ENCODE measurements around the gene SELENOH.

SELENOH gene

DNA sequence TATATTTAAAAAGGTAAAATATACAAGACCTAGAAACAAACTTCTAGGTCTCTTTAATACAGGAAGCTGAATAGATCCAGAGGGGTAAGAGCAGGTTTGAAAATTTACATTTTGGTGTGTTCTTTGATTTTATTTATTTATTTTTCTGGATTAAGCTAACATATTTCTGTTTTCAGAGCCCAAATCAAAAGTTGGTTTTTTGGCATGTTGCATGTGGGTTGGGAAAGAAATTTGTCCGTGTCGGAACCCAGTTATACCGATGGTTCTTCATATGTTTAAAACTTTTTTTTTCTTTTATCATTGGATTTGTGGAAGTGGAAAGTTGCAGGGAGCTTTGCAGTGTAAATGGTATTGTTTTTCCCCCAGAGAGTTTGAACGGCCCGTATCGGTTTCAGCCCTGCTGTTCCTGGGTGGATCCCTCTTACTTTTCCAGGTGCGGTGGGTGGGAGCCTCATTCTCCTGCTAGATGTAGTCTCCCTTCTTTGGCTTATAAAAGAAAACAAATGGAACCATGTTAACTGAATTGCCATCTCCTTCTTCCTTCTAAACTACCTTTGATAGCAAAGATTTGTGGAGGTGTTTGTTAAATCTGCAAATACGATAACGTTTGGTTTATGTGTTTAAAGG, 21.1 kb downstream of the SELENOH start (continued):
- TF ChIP-seq, protein P1, sequence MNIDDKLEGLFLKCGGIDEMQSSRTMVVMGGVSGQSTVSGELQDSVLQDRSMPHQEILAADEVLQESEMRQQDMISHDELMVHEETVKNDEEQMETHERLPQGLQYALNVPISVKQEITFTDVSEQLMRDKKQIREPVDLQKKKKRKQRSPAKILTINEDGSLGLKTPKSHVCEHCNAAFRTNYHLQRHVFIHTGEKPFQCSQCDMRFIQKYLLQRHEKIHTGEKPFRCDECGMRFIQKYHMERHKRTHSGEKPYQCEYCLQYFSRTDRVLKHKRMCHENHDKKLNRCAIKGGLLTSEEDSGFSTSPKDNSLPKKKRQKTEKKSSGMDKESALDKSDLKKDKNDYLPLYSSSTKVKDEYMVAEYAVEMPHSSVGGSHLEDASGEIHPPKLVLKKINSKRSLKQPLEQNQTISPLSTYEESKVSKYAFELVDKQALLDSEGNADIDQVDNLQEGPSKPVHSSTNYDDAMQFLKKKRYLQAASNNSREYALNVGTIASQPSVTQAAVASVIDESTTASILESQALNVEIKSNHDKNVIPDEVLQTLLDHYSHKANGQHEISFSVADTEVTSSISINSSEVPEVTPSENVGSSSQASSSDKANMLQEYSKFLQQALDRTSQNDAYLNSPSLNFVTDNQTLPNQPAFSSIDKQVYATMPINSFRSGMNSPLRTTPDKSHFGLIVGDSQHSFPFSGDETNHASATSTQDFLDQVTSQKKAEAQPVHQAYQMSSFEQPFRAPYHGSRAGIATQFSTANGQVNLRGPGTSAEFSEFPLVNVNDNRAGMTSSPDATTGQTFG (tag by site-specific recombination; IDR thresholded peaks at IDR 0.05; ENCODE audit: borderline replicate concordance): no peak
- no peak for TF ChIP-seq FEZF1 (tag by site-specific recombination; IDR thresholded peaks at IDR 0.05)
- TF ChIP-seq ZNF2 (tag by site-specific recombination; IDR thresholded peaks at IDR 0.05): no peak
- TF ChIP-seq ZNF223 (tag by site-specific recombination; IDR thresholded peaks at IDR 0.05): no peak
- TF ChIP-seq HOXA7 (CRISPR knock-in tag; IDR thresholded peaks at IDR 0.05; ENCODE audit: borderline replicate concordance): no peak
- TF ChIP-seq IKZF3 (tag by site-specific recombination; IDR thresholded peaks at IDR 0.05): peak; percentile 48; the same call in 1 of the 2 replicates
- TF ChIP-seq ZNF596 (tag by site-specific recombination; IDR thresholded peaks at IDR 0.05): 0 out of 2 replicates have a peak, but pooled peaks have one; percentile 7
- no peak for TF ChIP-seq ZNF292 (tag by site-specific recombination; IDR thresholded peaks at IDR 0.05; ENCODE audit: borderline replicate concordance, low read depth)
- TF ChIP-seq, protein P2, sequence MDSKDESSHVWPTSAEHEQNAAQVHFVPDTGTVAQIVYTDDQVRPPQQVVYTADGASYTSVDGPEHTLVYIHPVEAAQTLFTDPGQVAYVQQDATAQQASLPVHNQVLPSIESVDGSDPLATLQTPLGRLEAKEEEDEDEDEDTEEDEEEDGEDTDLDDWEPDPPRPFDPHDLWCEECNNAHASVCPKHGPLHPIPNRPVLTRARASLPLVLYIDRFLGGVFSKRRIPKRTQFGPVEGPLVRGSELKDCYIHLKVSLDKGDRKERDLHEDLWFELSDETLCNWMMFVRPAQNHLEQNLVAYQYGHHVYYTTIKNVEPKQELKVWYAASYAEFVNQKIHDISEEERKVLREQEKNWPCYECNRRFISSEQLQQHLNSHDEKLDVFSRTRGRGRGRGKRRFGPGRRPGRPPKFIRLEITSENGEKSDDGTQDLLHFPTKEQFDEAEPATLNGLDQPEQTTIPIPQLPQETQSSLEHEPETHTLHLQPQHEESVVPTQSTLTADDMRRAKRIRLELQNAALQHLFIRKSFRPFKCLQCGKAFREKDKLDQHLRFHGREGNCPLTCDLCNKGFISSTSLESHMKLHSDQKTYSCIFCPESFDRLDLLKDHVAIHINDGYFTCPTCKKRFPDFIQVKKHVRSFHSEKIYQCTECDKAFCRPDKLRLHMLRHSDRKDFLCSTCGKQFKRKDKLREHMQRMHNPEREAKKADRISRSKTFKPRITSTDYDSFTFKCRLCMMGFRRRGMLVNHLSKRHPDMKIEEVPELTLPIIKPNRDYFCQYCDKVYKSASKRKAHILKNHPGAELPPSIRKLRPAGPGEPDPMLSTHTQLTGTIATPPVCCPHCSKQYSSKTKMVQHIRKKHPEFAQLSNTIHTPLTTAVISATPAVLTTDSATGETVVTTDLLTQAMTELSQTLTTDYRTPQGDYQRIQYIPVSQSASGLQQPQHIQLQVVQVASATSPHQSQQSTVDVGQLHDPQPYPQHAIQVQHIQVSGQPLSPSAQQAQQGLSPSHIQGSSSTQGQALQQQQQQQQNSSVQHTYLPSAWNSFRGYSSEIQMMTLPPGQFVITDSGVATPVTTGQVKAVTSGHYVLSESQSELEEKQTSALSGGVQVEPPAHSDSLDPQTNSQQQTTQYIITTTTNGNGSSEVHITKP (tag by site-specific recombination; IDR thresholded peaks at IDR 0.05): peak; percentile 59; the same call in 1 of the 2 replicates
- TF ChIP-seq, protein P3, sequence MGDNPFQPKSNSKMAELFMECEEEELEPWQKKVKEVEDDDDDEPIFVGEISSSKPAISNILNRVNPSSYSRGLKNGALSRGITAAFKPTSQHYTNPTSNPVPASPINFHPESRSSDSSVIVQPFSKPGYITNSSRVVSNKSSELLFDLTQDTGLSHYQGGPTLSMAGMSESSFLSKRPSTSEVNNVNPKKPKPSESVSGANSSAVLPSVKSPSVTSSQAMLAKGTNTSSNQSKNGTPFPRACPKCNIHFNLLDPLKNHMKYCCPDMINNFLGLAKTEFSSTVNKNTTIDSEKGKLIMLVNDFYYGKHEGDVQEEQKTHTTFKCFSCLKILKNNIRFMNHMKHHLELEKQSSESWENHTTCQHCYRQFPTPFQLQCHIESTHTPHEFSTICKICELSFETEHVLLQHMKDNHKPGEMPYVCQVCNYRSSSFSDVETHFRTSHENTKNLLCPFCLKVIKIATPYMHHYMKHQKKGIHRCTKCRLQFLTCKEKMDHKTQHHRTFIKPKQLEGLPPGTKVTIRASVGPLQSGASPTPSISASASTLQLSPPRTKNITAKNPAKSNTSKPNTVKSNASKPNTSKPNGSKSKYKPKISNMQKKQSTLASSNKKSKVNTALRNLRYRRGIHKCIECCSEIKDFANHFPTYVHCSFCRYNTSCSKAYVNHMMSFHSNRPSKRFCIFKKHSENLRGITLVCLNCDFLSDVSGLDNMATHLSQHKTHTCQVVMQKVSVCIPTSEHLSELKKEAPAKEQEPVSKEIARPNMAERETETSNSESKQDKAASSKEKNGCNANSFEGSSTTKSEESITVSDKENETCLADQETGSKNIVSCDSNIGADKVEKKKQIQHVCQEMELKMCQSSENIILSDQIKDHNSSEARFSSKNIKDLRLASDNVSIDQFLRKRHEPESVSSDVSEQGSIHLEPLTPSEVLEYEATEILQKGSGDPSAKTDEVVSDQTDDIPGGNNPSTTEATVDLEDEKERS (tag by site-specific recombination; IDR thresholded peaks at IDR 0.05): no peak
- no peak for TF ChIP-seq ZNF169 (tag by site-specific recombination; IDR thresholded peaks at IDR 0.05)
- TF ChIP-seq, protein P4, sequence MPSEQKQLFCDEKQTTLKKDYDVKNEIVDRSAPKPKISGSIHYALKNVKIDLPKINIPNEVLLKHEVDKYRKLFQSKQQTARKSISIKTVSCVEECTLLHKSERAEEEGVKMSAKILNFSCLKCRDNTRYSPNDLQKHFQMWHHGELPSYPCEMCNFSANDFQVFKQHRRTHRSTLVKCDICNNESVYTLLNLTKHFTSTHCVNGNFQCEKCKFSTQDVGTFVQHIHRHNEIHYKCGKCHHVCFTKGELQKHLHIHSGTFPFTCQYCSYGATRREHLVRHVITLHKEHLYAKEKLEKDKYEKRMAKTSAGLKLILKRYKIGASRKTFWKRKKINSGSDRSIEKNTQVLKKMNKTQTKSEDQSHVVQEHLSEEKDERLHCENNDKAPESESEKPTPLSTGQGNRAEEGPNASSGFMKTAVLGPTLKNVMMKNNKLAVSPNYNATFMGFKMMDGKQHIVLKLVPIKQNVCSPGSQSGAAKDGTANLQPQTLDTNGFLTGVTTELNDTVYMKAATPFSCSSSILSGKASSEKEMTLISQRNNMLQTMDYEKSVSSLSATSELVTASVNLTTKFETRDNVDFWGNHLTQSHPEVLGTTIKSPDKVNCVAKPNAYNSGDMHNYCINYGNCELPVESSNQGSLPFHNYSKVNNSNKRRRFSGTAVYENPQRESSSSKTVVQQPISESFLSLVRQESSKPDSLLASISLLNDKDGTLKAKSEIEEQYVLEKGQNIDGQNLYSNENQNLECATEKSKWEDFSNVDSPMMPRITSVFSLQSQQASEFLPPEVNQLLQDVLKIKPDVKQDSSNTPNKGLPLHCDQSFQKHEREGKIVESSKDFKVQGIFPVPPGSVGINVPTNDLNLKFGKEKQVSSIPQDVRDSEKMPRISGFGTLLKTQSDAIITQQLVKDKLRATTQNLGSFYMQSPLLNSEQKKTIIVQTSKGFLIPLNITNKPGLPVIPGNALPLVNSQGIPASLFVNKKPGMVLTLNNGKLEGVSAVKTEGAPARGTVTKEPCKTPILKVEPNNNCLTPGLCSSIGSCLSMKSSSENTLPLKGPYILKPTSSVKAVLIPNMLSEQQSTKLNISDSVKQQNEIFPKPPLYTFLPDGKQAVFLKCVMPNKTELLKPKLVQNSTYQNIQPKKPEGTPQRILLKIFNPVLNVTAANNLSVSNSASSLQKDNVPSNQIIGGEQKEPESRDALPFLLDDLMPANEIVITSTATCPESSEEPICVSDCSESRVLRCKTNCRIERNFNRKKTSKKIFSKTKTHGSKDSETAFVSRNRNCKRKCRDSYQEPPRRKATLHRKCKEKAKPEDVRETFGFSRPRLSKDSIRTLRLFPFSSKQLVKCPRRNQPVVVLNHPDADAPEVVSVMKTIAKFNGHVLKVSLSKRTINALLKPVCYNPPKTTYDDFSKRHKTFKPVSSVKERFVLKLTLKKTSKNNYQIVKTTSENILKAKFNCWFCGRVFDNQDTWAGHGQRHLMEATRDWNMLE (tag by site-specific recombination; conservative IDR thresholded peaks at IDR 0.05; ENCODE audit: low read depth): no peak
- TF ChIP-seq ZNF341 (tag by site-specific recombination; IDR thresholded peaks at IDR 0.05; ENCODE audit: low read depth): peak; percentile 46; the same call in 1 of the 2 replicates
- TF ChIP-seq SCRT1 (tag by site-specific recombination; IDR thresholded peaks at IDR 0.05; ENCODE audit: borderline replicate concordance): no peak
- no peak for TF ChIP-seq ZNF239 (tag by site-specific recombination; IDR thresholded peaks at IDR 0.05)
- TF ChIP-seq ZNF350 (tag by site-specific recombination; IDR thresholded peaks at IDR 0.05): no peak
- no peak for TF ChIP-seq ZNF791 (tag by site-specific recombination; IDR thresholded peaks at IDR 0.05)
- no peak for TF ChIP-seq ZNF391 (tag by site-specific recombination; IDR thresholded peaks at IDR 0.05; ENCODE audit: borderline replicate concordance, low read depth)
- no peak for TF ChIP-seq KLF9 (tag by site-specific recombination; IDR thresholded peaks at IDR 0.05; ENCODE audit: low read depth)
- TF ChIP-seq ZNF416 (tag by site-specific recombination; IDR thresholded peaks at IDR 0.05): no peak
- TF ChIP-seq ZNF548 (tag by site-specific recombination; IDR thresholded peaks at IDR 0.05): no peak

Measured in HEK293 (cell line).